Activated gamma-delta T cell treated with anti-CD3 and anti-CD28 coated beads, Interleukin-2, amount 50 U/mL, for 16 hours (primary cell): ENCODE data around the gene PYGO2.
"Not testable (repeated sequence)": the region's sequence is repeated elsewhere in the genome, so short reads cannot be mapped to it uniquely, and the experiment has no call there.

ENCODE experiments used
- DNase-seq: peaks from one replicate; pipeline ENCODE4 v3.0.0-alpha.2; 2020; ENCODE audit warnings: low read depth

The PYGO2 gene

DNA sequence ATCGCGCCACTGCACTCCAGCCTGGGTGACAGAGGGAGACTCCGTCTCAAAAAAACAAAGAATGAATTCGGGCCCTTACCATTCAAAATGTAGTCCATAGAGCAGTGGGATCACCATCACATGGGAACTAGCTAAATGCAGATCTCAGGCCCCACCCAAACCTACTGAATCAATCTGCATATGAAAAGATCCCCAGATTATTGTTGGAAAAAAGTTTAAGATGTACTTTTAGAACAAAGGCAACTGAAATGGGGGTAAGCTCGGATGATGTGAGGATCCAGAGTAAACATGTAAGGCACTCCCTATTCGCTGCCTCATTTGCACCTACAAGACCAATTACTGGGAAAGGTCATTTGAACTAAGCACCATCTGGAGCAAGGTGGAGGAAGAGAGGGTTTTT, 20.8 kb upstream of the PYGO2 start:
- no peak for DNase-seq

DNA sequence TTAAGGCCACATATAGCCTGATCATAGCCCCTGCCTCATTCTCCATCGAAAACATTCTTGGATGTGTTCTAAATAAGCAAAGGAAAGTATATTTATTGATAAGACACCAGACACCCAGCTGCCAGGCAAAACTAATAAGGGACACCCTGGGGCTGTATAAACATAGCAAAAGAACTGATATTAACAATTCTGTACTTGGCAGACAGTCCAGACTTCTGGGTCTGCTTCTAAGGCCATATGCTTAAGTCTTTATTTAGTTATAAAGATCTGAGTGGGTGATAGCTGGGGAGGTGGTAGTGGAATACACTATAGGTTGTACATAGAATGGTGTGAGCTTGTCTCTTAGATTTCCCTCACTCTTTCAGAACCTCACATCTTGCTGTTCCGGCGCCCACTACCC, 16.8 kb upstream of the PYGO2 start:
- DNase-seq: no peak

DNA sequence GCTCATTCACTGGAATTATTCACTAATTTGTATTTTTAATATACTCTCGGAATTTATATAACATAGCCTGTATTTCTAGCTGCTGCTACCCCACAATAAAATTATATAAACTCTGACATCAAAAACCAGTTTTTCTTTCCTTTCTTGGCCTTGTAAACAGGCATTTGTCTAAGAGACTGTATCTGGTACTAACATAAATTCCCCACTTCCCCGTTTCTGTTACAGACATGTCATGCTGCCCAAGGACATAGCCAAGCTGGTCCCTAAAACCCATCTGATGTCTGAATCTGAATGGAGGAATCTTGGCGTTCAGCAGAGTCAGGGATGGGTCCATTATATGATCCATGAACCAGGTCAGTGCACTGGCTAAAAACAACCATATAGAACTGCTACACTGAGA, 16.2 kb upstream of the PYGO2 start:
- not testable (repeated sequence) for DNase-seq

DNA sequence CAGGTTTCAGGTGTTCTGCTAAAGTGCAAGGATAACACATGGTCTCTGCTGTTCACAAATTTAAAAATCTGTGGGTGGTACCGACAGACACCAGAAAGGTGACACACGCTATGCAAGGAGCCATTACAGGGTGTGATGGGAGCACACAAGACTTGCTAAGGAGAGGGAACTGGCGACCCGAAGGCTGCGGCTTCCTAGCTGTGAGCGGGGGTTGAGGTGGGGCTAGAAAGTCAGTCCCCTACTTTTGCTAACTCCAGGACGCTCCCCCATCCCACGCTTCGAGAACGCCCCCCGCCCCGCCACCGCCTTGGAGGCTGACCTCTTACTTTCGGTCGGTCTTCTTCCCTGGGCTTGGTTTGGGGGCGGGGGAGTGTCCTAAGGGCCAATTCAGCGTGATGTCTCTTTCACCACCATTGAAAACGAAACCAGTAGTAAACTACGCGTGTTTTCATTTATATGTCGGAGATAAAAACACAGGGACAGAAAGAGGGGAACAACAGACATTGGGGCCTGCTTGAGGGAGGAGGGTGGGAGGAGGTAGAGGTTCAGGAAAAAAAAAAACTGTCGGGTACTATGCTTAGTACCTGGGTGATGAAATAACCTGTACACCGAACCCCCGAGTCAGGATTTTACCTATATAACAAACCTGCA, 14.0 kb upstream of the PYGO2 start:
- peak; percentile 49 for DNase-seq

DNA sequence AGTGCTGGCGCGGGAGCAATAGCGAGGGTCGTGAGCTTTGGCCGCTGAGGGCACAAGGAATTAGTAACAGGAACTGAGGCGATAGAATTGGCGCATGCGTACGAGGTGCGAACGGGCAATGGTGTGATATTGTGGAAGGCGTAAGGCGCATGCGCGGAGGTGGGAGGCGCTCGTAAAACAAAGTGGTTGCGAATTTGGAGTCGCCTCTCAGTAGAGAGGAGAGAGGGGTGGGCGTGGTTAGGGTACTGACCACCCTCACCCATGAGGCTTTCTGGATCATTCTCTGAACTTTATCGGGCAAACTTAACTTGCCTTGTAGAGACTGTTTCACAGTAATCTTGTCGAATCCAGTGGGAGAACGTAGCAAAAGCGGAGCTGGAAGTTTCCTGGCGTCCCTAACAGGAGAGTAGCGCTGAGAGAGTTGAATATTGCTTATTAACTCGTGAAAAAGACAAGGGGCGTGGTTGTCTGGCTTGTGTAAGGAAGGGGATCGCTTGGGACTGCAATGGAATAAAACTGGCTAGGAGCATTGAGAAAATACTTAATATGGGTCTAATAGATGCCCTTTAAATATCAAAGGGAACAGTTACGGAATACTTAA, 13.3 kb upstream of the PYGO2 start:
- DNase-seq: peak; percentile 92

DNA sequence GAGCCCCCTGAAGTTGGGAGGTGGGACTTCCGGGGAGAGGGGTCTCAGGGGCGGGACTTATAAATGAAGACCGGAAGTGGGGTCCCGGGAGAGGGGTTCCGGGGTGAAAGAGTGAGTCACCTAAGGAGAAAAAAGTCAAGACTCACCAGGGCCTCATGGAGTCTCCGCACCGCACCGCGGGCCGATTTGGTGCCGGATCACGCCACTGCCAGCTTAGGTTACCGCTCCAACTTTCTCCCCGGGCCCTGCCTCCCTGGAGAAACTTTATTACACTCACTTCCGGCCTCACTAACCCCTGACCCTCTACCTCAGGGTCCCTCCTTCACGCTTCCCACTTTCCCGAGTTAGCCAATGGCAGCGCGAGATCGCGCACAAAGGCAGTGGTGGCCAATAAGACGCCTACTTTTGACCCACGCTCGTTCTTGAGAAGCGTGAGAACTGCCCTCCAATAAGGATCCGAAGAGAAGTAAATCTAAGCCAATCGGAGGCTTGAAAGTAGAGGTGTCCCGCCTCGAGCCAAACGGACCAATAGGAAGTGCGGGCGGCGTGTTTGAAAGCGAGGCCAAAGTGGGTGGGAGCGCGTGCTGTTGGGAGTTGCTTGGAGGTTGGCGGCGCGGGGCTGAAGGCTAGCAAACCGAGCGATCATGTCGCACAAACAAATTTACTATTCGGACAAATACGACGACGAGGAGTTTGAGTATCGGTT, 12.7 kb upstream of the PYGO2 start, which contains the start of gene CKS1B:
CKS1B (plus strand) TSS at position 580 of the 706 bp plus-strand sequence; CDS start at position 645, 65 bp downstream.
- peak; percentile 88 for DNase-seq

DNA sequence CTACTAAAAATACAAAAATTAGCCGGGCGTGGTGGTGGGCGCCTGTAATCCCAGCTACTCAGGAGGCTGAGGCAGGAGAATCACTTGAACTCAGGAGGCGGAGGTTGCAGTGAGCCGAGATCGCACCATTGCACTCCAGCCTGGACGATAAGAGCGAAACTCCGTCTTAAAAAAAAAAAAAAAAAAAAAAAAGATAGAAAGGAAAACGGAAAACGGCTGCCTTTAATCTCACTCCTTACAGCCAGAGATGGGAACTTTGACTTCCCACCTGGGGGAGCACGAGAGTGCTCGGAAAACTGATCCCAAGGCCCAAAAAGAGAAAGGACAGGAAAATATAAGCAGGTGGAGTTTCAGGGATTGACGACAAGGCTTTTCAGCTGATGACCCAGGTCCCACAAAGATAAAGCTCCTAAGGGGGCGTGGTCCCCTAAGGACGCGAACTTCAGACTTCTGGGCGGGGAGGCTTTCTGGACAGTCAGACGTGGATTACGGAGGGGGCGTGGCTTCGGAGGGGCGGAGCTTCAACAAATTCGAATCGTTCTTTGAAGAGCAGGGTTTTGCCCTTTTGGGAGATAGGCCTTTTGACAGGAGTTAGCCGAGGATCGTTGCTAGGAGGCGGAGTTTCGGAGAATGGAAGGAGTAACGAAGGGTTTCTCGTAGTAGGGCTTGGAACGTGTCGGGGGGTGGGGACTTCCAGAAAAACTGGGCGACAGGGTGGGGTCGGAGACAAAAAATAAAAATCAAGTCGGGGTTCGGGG, 11.9 kb upstream of the PYGO2 start:
- peak; percentile 87 for DNase-seq

DNA sequence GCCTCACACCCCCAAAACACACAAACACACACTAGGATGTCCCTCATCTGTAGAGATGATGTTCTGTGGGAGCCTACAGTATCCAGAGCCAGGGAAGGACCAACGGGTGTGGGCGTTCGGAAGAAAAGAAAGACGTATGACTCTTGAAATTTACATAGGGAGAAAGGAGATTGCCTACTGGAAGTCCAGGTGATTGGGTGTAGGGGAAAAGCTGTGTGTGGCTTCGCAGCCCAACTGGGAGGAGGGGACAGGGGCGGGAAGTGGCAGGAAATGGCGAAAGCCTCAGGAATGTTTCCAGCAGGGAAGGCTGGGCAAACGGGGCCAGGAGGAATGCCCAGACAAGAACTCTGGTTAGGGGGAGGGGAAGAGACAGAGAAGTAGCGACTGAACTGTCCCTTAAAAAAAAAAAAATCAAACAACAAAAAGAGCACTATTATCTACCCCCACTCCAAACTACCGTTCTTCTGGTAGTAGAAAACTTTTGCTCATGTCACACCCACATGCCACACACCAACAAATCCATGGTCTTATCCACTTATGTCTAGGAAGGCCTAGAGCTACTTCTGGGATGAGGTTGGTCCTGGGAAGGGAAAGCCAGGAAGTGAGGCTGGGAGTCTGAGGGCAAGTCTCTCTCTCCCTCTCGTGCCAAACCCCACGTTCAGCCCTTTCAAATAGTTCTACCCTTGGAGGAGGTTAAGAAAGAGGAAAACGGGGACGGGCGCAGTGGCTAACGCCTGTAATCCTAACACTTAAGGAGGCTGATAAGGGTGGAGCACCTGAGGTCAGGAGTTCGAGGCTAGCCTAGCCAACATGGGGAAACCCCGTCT, 11.1 kb upstream of the PYGO2 start:
- DNase-seq: no peak

DNA sequence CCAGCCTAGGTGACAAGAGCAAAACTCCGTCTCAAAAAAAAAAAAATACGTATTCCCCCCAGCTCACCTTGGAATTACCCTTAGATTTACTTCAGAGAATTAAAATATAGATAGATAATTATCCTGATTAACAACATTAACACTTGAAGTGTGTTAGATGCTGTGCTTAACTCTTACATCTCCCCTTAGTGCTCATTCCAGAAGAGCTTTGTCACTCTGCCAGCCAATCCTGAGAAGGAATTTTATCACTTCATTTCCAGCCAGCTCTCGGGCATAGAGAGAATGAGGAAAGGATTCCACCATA, 10.6 kb upstream of the PYGO2 start:
- DNase-seq: no peak

DNA sequence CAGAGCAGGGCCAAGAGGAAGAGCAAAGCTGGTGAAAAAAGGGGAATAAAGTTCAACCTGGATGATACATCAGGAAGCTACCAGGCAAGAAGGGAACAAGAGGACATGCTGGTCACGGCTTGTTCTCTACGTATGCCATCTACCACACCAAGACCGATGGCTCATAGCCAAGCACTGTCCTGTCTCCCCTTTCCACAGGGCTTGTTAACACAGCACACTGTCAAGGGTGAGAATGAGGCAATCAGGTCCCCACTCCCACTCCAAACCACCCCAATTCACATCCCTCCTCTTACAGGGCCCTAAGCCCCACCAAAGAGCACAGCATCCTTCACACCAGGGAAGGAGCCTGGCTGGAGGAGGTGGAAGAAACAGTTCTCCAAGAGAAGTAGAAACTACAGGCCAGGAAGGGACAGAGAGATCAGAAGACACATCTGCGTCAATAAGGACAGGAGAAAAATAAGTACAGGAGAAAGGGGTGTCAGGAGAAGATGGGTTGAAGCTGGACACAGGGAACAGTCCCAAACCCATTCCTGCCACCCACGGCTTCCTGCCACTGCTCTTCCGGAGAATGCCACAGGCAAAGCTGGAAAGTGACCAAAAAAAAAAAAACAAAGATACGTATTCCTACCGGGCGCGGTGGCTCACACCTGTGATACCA, 9.9 kb upstream of the PYGO2 start:
- DNase-seq: no peak

DNA sequence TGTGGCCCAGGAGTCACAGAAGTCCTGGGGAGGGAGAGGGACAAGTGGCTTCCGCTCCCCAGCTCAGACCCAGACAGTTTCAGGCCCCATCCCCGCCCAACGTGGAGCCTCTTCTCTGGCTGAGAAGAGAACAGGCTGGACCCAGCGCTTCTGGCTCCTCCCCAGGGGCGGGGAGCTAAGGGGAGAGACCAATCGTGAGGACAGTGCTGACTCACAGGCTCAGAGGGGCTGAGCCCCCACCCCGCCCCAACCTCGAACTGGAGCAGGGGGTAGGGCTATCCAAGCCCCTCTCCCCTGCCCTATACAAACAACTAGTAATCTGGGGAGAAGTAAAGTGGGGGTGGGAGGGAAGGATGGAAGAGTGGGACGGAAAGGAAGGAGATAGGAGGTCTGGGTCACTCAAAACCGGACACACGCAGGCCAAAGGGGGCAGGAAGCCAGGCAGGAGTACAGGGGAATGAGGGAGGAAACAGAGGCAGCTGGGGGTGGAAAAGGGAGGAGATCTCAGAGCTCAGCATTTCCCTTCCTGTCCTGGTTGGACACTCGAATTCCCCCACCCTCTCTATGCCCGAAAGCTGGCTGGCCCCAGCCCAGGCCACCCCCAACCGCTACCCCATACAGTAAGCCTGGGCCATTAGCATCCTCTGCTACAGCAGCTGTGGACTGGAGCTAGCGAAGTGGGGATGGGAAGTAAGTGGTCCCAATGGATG, 9.2 kb upstream of the PYGO2 start, which contains the start of gene SHC1:
SHC1 (minus strand) TSS at position 117 of the 710 bp plus-strand sequence. CDS start 221 bp downstream, outside the sequence.
- DNase-seq: no peak

DNA sequence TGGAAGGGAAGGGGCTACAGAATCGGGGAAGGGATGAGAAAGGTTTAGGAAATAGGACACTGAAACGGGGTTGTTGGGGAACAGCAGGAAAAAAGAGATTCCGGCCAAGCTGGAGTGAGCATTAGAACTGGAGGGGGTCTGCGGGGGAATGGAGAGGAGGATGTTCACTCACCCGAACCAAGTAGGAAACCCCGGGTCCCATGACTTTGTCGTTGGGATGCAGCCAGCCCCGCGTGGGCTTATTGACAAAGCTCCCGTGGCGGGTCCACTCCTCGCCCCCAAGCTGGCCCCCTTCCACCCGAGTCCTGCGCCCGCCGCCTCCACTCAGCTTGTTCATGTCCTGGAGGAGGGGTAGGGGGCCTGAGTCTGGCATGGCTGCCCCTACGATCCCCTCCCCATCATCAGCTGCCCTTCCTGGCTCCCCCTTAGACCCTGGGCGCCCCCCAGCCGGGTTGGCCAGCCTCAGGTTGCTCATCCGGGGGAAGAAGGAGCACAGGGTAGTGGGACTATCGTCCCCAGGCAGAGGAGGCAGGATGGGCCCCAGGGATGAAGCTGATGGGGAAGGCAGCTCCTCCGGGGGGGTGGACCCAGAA, 8.4 kb upstream of the PYGO2 start:
- no peak for DNase-seq

DNA sequence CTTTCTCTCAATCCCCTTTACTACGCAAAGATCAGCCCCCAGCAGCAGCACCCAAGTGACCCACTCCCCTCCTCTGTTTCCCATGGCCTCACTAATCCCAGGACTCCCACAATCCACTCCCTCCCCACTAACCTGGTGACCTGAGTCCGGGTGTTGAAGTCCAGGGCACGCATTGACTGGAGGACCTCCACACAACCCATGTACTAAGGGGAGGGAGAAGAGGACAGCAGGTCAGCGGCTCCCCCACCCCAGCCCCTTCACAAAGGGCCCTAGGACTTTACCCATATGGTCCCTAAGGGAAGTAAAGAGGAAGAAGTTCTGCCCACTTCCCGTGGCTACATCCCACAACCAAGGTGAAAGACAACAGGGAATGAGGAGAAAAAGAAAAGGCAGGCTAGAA, 7.7 kb upstream of the PYGO2 start:
- DNase-seq: no peak

DNA sequence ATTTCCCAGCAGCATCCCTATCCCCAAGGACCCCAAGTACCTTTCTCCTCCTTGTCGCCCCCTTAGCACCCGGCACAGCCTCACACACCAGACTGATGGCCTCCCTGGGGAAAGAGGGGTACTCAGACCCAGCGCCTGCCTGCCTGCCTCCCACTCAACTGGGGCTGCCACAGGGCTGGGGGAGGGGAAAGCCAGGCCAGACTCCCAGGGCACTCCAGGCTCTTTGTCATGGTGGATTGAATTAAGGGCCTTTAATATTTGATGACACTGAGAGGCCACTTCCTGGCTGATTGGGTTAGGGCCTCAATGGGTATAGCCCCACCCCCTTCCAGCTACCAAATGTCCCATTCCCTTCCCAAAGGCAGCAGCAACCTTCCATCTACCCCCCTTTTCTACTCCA, 7.1 kb upstream of the PYGO2 start:
- no peak for DNase-seq

DNA sequence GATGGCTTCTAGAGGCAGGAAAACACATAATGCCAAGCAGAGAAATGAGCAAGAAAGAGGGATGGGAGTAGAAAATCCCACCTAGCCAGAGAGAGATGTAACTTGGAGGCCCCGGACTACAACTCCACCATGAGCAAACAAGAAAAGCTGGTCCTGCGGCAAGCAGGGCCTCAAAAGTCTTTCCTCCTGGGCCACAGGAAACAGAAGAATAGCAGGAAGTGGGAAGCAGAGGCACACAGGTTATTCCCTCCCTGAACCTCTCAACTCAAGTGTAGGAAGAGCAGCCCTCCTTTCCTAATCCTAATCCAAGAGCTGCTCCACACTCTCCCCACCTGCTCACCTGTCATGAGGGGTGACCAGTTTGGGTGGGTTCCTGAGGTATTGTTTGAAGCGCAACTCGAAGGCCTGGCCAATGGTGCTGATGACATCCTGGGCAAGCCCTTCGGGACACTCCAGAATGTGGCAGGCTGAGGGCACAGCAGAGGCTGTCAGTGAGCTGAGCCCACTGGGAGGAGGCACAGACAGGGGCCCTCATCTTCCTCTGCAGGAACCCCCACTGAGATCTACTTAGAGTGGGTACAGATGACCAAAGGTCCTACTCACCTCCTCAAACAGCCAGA, 5.9 kb upstream of the PYGO2 start:
- no peak for DNase-seq

DNA sequence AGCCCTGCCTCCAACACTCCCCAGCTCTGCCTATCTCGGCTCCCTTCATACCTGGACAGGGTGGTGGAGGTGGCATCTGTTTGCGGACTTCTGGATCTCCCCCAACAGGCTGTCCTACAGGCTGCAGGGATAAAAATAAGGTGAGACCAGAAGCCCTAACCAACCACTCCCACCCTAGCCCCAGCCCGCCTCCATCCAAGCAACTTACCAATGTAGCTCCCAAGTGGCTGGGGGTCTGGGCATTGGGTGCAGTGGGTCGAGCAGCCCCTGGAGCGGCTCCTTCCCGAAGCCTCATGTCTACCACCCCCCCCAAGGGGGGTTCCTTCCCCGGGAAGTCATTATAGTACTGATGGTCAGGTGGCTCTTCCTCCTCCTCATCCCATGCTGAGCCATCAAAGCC, 4.5 kb upstream of the PYGO2 start:
- DNase-seq: no peak

DNA sequence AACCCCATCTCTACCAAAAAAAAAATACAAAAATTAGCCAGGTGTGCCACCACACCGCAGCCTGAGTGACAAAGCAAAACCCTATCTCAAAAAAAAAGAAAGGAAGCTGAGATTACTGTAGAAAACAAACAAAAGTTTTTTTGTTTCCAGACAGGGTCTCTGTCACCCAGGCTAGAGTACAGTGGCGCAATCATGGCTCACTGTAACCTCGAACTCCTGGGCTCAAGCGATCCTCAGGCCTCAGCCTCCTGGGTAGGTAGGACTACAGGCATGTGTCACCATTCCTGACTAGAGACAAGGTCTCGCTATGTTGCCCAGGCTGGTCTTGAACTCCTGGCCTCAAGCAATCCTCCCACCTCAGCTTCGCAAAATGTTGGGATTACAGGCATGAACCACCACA, 2.8 kb upstream of the PYGO2 start:
- DNase-seq: no peak

DNA sequence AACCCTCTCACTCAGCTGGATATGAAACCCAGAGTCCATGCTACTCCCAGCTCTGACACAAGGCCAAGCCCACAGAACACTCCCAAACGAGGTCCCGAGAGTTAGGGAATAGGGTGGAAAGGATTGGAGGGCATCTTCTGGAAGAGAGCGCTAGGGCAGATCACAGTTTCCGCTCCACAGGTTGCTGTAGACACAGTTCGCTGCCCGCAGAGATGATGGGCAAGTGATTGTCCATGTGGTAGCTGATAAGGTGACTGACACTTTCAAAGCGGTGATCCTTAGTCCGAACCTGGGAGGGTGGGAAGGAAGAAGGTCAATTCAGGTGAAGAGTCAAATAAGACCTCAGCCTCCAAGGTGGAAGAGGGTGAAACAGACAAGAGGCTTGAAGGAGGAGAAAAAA, 2.1 kb upstream of the PYGO2 start:
- no peak for DNase-seq

DNA sequence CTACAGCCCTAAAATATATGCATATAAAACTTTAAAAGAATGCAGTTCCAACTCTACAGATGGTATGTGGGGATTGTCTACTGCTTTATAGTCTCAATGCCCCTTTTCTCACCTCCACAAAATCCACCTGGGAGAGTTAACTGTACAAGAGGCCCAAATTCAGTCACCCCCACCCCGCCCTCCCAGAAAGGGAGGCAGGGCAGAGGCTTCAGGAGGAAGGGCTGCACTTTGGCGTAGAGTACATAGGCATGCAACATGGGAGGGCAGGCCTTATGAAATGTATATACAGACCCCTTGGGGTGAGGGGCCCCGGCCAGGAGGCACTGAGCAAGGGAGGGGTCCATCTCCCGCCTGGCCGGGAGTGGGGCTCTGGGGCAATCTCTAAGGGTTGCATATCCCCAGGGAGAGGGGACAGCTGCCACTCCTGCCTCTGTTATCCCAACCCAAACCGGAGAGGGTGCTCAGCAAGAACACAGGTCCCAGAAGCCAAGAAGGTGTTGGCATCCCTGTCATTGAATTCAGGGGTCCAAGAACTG, 1.3 kb upstream of the PYGO2 start:
- no peak for DNase-seq
